Middle frontal gyrus (tissue), 1 donor: Measurements from ENCODE around the gene TRDMT1.

Experiments
- DNase-seq: peaks from one replicate; pipeline ENCODE4 v3.0.0-alpha.2; 2015; ENCODE audit warnings: low spot score; ENCODE audit errors: extremely low spot score

Gene TRDMT1

DNA sequence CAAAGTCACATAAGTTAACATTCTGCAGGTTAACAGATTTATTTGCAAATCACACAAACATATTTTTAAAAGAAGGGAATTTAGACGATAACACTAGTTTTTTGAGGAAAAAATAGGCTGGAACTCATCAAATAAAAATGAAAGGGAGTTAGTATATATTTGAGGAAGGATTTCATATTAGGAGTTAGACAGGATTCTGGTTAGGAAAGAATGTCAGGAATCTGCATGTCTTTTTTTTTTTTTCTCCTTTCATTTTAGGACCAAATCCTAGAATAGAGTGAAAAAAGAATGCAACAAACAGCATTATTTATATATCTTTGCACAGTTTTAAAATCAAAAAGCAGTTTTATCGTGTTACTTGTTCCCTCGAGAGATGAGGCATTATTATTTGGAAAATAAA, 8.9 kb upstream of the TRDMT1 start:
- no peak for DNase-seq

DNA sequence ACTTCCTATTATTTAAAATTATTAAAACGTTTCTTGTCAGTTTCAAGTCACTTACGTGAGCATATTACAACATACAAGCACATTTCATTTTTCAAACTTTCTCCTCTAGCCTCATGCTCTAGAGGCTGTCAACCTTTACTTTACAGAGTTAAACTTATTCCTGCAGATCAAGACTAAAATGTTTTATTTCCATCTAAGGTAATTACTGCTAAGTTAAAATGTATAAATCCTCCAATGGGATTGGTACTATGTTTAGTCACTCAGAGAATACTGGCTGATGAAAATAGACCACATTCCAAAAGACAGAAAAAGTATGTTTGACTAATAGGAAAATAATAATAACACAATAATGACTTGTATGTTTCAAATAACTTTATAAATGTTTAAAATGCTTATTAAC, 8.4 kb upstream of the TRDMT1 start:
- no peak for DNase-seq

GRCh38 chr10:17209302-17209701, 7.8 kb upstream of the TRDMT1 start:
- DNase-seq = no peak

DNA sequence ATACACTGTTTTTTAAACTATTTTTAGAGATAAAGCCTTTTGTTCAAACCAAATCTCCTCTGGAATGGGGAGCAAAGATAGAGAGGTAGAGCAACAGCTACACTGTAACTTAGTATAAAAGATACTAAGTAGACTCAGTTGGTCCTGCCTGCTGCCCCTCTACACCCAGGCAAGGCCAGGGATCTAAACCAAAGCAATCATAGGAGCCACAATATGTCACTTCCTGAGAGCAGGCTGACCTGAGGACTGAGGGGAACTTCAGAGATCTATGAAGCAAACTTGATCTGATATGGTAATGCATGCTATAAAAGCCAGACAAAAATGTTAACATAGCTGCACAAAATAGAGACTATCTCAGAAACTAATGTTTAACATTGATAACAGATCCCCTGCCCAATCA, 7.0 kb upstream of the TRDMT1 start:
- no peak for DNase-seq

GRCh38 chr10:17206210-17206709, 4.8 kb upstream of the TRDMT1 start:
- no peak for DNase-seq

DNA sequence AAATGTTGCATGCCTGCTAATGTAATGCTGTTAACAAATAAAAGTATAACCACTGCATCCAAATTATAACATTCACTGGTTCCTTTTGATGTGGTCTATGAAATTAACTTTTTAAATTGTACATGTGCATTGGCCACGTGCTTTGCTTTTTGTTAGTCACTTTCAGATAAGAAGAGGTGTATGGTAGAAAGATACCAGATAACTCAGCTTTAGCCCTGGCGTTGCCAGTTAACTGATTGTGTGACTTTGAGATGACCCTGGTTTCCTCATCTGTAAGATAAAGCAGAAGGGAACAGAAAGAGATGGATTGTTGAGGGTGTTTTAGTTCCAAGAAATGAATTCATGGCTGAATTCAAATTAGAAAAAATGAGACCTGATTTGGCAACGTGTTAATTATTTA, 1.9 kb upstream of the TRDMT1 start:
- no peak for DNase-seq

DNA sequence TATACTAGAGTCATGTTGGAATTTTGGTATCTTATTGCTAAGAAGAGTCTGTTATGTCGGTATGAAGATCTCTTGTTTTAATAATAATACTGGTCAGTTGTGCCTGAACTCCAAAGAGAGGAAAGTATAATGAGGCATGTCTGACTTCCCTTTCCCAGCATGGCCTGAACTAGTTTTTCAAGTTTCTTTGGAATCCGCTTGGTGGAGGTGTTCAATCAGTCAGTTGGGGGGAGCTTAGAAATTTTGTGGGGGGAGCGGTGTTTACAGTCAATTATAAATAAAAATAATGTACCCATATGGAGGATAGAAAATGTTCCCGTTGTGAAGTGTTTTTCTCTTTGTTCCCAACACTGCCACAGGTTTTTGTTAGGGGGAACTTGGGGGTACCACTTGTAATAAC, 1.5 kb upstream of the TRDMT1 start:
- no peak for DNase-seq

- no peak for DNase-seq
Measured at GRCh38 chr10:17202506-17202905, 1.0 kb upstream of the TRDMT1 start.

GRCh38 chr10:17201794-17202116, 283 bp upstream of the TRDMT1 start:
- no peak for DNase-seq

GRCh38 chr10:17200001-17200911, 1.2 kb downstream of the TRDMT1 start:
- no peak for DNase-seq

DNA sequence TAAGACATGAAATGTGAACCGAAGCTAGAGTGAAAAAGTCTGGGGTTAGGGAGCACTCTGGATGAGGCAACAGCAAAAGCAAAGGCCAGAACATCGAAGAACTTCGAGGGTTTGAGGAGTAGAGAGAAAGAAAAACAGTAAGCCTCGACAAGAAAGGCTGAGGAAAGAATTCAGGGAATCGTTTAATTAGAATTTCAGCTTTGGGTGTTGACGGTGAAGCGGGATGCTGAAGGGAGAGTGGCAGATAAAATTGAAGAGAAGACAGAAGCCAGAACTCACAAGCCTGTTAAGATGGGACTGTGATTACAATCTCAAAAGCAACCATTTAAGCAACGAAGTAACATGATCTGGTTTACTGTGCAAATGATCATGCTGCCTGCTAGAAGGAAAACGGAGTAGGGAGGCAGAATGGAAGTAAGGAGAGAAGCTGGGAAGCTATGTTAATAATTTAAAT, 2.1 kb downstream of the TRDMT1 start:
- no peak for DNase-seq

GRCh38 chr10:17196573-17196972, 4.9 kb downstream of the TRDMT1 start:
- DNase-seq = no peak

DNA sequence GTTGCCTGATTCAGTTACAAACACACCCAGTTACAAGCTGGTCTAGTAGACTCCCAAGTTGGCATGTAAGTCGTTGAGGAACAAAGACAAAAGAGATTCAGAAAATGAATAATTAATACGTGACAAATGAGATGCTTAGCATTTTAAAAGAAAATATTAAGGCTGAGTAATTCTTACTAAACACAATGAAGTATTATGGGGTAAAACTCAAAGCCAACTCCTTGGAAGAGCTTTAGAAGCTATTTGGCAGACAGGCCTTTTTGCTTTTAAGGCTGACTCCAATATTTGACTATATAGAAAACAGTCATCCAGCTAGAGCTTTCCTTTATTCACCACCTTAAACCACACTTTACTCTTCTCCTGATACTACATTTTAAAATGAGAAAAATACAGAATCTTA, 5.4 kb downstream of the TRDMT1 start:
- DNase-seq = no peak

GRCh38 chr10:17195083-17195482, 6.4 kb downstream of the TRDMT1 start:
- DNase-seq = no peak

DNA sequence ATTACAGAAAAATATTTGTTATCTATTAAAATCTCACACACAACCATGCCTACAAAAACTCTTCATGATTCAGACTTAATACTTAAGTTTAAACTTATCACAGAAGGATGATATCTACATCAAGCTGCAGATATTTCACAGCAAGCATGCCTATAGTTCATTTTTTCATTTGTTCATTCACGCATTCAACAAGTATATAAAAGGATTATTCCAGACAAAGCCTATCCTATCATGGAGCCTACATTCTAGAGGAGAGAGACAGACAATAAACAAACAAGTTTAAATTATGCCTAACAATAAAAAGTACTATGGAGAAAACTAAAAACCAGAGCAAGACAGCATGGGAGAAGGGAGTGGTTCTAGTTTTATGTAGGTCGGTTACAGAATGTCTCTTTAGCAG, 10.9 kb downstream of the TRDMT1 start:
- no peak for DNase-seq

- DNase-seq = no peak
Measured at GRCh38 chr10:17188644-17189172, 12.8 kb downstream of the TRDMT1 start.

GRCh38 chr10:17185873-17186272, 15.6 kb downstream of the TRDMT1 start:
- DNase-seq = no peak

DNA sequence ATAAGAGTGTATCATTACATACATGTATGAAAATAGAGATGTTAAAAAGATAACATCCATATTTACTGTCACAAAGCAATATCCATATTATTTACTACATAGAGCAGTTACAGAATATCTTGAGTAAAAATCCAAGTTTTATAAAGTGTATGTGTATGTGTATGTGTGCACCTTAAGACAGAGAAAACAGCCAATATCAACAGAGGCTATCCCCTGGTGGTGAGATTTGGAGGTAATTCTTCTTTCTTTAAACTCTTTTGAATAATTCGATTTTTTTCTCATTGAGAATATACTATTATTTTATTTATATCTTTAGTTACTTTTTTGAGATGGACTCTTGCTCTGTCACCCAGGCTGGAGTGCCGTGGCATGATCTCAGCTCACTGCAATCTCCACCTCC, 18.4 kb downstream of the TRDMT1 start:
- DNase-seq = no peak

DNA sequence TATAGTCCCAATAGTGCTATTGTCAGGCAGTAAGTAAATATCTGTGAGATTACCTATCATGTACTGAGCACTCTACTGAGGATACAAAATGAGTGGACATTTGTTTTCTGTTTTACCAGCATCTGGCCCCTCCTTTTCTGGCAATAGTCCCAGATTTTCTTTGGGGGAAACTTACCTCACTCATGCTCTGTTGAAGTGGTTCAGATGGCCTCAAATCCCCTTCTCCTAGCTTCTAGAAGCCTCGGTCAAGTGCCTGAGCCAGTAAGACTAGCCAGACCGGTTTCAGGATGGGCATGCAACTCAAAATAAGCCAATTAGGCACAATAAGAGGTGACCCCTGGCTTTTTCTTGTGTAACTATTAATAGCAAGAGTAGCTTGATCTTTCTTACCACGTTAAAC, 19.7 kb downstream of the TRDMT1 start:
- no peak for DNase-seq

GRCh38 chr10:17181110-17181509, 20.4 kb downstream of the TRDMT1 start:
- no peak for DNase-seq

- DNase-seq = no peak
Measured at GRCh38 chr10:17179002-17179401, 22.5 kb downstream of the TRDMT1 start.

GRCh38 chr10:17178006-17178405, 23.5 kb downstream of the TRDMT1 start:
- no peak for DNase-seq

DNA sequence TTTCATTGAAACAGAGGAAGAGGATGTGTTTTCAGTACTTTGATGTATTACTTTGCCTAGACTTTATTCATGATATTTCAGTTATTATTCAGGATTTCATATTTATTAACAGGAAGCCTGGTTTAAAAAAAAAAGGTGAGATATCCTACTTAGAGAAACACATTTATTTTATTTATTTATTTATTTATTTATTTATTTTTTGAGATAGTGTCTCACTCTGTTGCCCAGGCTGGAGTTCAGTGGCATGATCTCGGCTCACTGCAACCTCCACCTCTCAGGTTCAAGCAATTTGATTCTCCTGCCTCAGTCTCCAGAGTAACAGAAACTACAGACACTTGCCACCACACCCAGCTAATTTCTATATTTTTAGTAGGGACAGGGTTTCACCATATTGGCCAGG, 24.5 kb downstream of the TRDMT1 start:
- no peak for DNase-seq
